ENCODE data around the gene ZNF787. TPM values are rescaled to one million over a fixed set of nuclear protein-coding genes. Genes with fewer than 3 reads are reported as not detected.
A peak's percentile ranks its signal among the peaks of the same experiment; 100 is the strongest.
"Not testable (repeated sequence)": the region's sequence is repeated elsewhere in the genome, so short reads cannot be mapped to it uniquely, and the experiment has no call there.

Gene ZNF787
- total RNA-seq, 1 experiment from 2014 or later = 54.6 TPM

GRCh38 chr19:56098731-56099568 is 22.1 kb downstream of the ZNF787 start:
- no peak overlapping the region for H2AK5ac ChIP-seq (ENCODE audit: insufficient read length, low read length)
- no peak overlapping the region for H3K4ac ChIP-seq (ENCODE audit: low read depth, low read length)
- no peak overlapping the region for H4K5ac ChIP-seq (ENCODE audit: insufficient read length, low read depth, low read length)
- peaks cover 2% of the 10 kb centered on the region; the same call in 1 of the 2 replicates for H3K79me2 ChIP-seq (ENCODE audit: insufficient read depth, low read length)
- H3K27me3 ChIP-seq (ENCODE audit: insufficient read depth, low read length) = no peaks in the 10 kb centered on the region
- no peak overlapping the region for H2BK5ac ChIP-seq (ENCODE audit: insufficient read length, low read length)
- H4K8ac ChIP-seq (replicated peaks; ENCODE audit: insufficient read length, low read depth, low read length) = no peak overlapping the region
- H2BK20ac ChIP-seq (ENCODE audit: low read depth, low read length, poor library complexity, severe bottlenecking) = no peak overlapping the region
- no peak overlapping the region for H3K4me2 ChIP-seq (ENCODE audit: insufficient read depth, insufficient read length, low read length)
- Mint-ChIP-seq H3K9me3 (0 out of 5 replicates have a peak, but pooled peaks cover 0 to 2% of the 10 kb centered on the region in 2 experiments), H3K27ac (peak overlapping the region in 1 of 3 experiments; percentile 40; a peak in 1 of 7 replicates), H3K4me1 (no peaks in the 10 kb centered on the region), H3K27me3 (ENCODE audit: low read depth) (no peaks in the 10 kb centered on the region), H3K4me3 (no peak overlapping the region), H3K36me3 (ENCODE audit: insufficient read depth in 1 of 3, low read depth in 3 of 3) (peaks cover 31 to 49% (median 47%) of the 10 kb centered on the region in 3 experiments)
- H3K14ac ChIP-seq (ENCODE audit: insufficient read depth, low read length) = no peak overlapping the region; the same call in 1 of the 2 replicates
- WGBS (ENCODE audit: extremely low coverage, insufficient read length, low lambda C conversion rate) = no CpG with 5 or more reads among the region's 34 CpGs
- H3K4me1 ChIP-seq (ENCODE audit: insufficient read depth, low read length) = no peaks in the 10 kb centered on the region
- no peaks in the 10 kb centered on the region for H3K23me2 ChIP-seq (ENCODE audit: insufficient read length, low read depth, low read length, poor library complexity, severe bottlenecking)
- no peaks in the 10 kb centered on the region for H3K79me1 ChIP-seq (ENCODE audit: insufficient read depth, low read depth, low read length, poor library complexity, severe bottlenecking)
- no peak overlapping the region for H2BK12ac ChIP-seq (ENCODE audit: insufficient read length, low read depth, low read length)
- H3K9ac ChIP-seq (ENCODE audit: extremely low read depth, insufficient read length, low read length) = no peak overlapping the region
- H3K27ac ChIP-seq (ENCODE audit: insufficient read length, low read depth, low read length) = no peak overlapping the region
- no peak overlapping the region for H2AFZ ChIP-seq (ENCODE audit: low read length)
- H4K20me1 ChIP-seq (ENCODE audit: control insufficient read depth, insufficient read depth, insufficient read length) = peaks cover 2% of the 10 kb centered on the region
- H3K23ac ChIP-seq (ENCODE audit: insufficient read length, low read depth, low read length) = no peak overlapping the region
- no peak overlapping the region for H3T11ph ChIP-seq (ENCODE audit: low read length)
- H3K56ac ChIP-seq (ENCODE audit: insufficient read length, low read depth, low read length) = no peak overlapping the region
- TF ChIP-seq, protein P1, sequence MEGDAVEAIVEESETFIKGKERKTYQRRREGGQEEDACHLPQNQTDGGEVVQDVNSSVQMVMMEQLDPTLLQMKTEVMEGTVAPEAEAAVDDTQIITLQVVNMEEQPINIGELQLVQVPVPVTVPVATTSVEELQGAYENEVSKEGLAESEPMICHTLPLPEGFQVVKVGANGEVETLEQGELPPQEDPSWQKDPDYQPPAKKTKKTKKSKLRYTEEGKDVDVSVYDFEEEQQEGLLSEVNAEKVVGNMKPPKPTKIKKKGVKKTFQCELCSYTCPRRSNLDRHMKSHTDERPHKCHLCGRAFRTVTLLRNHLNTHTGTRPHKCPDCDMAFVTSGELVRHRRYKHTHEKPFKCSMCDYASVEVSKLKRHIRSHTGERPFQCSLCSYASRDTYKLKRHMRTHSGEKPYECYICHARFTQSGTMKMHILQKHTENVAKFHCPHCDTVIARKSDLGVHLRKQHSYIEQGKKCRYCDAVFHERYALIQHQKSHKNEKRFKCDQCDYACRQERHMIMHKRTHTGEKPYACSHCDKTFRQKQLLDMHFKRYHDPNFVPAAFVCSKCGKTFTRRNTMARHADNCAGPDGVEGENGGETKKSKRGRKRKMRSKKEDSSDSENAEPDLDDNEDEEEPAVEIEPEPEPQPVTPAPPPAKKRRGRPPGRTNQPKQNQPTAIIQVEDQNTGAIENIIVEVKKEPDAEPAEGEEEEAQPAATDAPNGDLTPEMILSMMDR (conservative IDR thresholded peaks at IDR 0.05) = no peak
- H2BK120ac ChIP-seq (ENCODE audit: low read depth, low read length, poor library complexity, severe bottlenecking) = no peak overlapping the region
- no peak for DNase-seq
- H2BK15ac ChIP-seq (ENCODE audit: low read depth, low read length) = no peak overlapping the region
- H4K91ac ChIP-seq (ENCODE audit: insufficient read length, low read depth, low read length) = no peak overlapping the region
- no peak overlapping the region for H3K18ac ChIP-seq (ENCODE audit: insufficient read length, low read depth, low read length)
- H3K9me3 ChIP-seq (ENCODE audit: control insufficient read depth, low read depth, low read length) = no peaks in the 10 kb centered on the region

GRCh38 chr19:56098237-56098636 is 22.9 kb downstream of the ZNF787 start:
- H4K20me1 ChIP-seq (ENCODE audit: control insufficient read depth, insufficient read depth, insufficient read length); H4K5ac ChIP-seq (ENCODE audit: insufficient read length, low read depth, low read length); H2BK15ac ChIP-seq (ENCODE audit: low read depth, low read length); H3K23me2 ChIP-seq (ENCODE audit: insufficient read length, low read depth, low read length, poor library complexity, severe bottlenecking); H3K18ac ChIP-seq (ENCODE audit: insufficient read length, low read depth, low read length); H3K79me1 ChIP-seq (ENCODE audit: insufficient read depth, low read depth, low read length, poor library complexity, severe bottlenecking); H3K23ac ChIP-seq (ENCODE audit: insufficient read length, low read depth, low read length); H2AFZ ChIP-seq (ENCODE audit: low read length); H3K27me3 Mint-ChIP-seq (ENCODE audit: low read depth); H3K4me3 Mint-ChIP-seq; H2BK5ac ChIP-seq (ENCODE audit: insufficient read length, low read length); DNase-seq; H2AK5ac ChIP-seq (ENCODE audit: insufficient read length, low read length); H4K91ac ChIP-seq (ENCODE audit: insufficient read length, low read depth, low read length); H3K4me1 Mint-ChIP-seq; H3K9me3 Mint-ChIP-seq; H3K27ac ChIP-seq (ENCODE audit: insufficient read length, low read depth, low read length); H2BK120ac ChIP-seq (ENCODE audit: low read depth, low read length, poor library complexity, severe bottlenecking); H3K9ac ChIP-seq (ENCODE audit: extremely low read depth, insufficient read length, low read length); H2BK20ac ChIP-seq (ENCODE audit: low read depth, low read length, poor library complexity, severe bottlenecking); H3K27ac Mint-ChIP-seq; H3K56ac ChIP-seq (ENCODE audit: insufficient read length, low read depth, low read length); H3K14ac ChIP-seq (ENCODE audit: insufficient read depth, low read length); H3K27me3 ChIP-seq (ENCODE audit: insufficient read depth, low read length); H3K4me2 ChIP-seq (ENCODE audit: insufficient read depth, insufficient read length, low read length); H3T11ph ChIP-seq (ENCODE audit: low read length); H3K9me3 ChIP-seq (ENCODE audit: control insufficient read depth, low read depth, low read length); H3K4me1 ChIP-seq (ENCODE audit: insufficient read depth, low read length); H3K4ac ChIP-seq (ENCODE audit: low read depth, low read length); H4K8ac ChIP-seq (replicated peaks; ENCODE audit: insufficient read length, low read depth, low read length); H2BK12ac ChIP-seq (ENCODE audit: insufficient read length, low read depth, low read length); H3K79me2 ChIP-seq (ENCODE audit: insufficient read depth, low read length): not testable (repeated sequence)
- peaks cover 38 to 56% (median 55%) of the 10 kb centered on the region in 3 experiments for H3K36me3 Mint-ChIP-seq (ENCODE audit: insufficient read depth in 1 of 3, low read depth in 3 of 3)
- WGBS (ENCODE audit: extremely low coverage, insufficient read length, low lambda C conversion rate) = no CpG with 5 or more reads among the region's 21 CpGs
